ENCODE measurements around the gene LRBA. TPM values are rescaled to one million over a fixed set of nuclear protein-coding genes. Genes with fewer than 3 reads are reported as not detected.

LRBA gene
- polyA plus RNA-seq, 1 experiment, result 23.4 TPM

DNA sequence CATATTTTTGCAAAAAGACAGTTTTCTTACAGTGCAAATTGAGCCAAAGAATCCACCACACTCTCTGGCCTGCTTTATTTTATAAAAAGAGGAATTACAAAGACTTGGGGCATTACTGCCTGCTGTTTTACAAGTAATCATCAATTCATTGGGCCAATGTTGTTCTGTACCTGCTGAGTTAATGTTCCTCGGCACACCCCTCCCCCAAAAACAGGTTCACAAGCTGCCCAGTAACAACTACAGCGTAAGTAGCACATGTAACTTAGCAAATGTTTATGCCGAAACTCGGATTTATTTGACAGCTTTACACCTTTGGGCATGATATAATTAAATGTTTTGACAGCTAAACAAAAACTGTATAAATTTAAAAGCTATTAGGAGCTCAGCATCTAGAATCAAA lies 647.8 kb downstream of the LRBA start:
- TF ChIP-seq, protein P1, sequence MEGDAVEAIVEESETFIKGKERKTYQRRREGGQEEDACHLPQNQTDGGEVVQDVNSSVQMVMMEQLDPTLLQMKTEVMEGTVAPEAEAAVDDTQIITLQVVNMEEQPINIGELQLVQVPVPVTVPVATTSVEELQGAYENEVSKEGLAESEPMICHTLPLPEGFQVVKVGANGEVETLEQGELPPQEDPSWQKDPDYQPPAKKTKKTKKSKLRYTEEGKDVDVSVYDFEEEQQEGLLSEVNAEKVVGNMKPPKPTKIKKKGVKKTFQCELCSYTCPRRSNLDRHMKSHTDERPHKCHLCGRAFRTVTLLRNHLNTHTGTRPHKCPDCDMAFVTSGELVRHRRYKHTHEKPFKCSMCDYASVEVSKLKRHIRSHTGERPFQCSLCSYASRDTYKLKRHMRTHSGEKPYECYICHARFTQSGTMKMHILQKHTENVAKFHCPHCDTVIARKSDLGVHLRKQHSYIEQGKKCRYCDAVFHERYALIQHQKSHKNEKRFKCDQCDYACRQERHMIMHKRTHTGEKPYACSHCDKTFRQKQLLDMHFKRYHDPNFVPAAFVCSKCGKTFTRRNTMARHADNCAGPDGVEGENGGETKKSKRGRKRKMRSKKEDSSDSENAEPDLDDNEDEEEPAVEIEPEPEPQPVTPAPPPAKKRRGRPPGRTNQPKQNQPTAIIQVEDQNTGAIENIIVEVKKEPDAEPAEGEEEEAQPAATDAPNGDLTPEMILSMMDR (IDR thresholded peaks at IDR 0.05; ENCODE audit: low read depth, low read length), result no peak
- H3K9me3 ChIP-seq (ENCODE audit: control insufficient read depth, insufficient read depth, low read length), result no peaks in the 10 kb centered on the region
- H3K4me3 ChIP-seq (ENCODE audit: low read depth, low read length), result no peak overlapping the region
- no peak overlapping the region for H3K27ac ChIP-seq (ENCODE audit: low read depth, low read length)
- H3K27me3 ChIP-seq (ENCODE audit: control insufficient read depth, insufficient read depth, low read length), result no peaks in the 10 kb centered on the region
- ChIA-PET POLR2A (no interaction called here), CTCF (interaction anchor here (1.4 kb wide), 1 partner anchor 227 kb away, joined by 3 read pairs; no protein-coding TSS in a partner anchor)
- no peak for DNase-seq (ENCODE audit: low read depth, low spot score)

DNA sequence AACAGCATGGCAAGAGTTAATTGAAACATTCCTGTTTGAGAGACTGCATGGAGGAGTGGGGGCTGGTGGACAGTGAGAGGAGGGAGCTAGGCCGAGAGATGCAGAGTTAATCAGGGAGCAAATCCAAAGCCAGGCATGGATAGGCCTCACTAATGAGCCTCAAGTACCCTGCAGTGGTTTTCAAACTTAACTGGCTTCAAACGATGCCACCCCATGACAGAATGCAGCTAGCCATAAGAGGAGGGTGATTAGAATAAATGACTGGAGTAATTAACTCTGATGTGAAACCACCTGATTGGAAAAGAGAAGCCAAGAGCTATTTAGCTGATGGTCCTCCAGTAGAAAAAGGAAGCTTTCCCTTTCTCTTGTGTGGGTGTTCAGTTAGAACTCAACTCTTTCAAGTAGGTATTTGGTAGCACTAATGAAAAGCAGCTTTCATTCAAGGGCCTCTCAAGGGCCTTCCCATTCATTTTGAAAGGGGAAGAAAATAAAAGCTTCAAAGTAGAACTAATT lies 648.5 kb downstream of the LRBA start:
- ChIA-PET POLR2A (no interaction called here), CTCF (interaction anchor here (1.4 kb wide), 1 partner anchor 227 kb away, joined by 3 read pairs; no protein-coding TSS in a partner anchor)
- Histone ChIP-seq H3K27me3 (ENCODE audit: control insufficient read depth, insufficient read depth, low read length) (no peaks in the 10 kb centered on the region), H3K4me3 (ENCODE audit: low read depth, low read length) (no peak overlapping the region), H3K9me3 (ENCODE audit: control insufficient read depth, insufficient read depth, low read length) (no peaks in the 10 kb centered on the region), H3K27ac (ENCODE audit: low read depth, low read length) (no peak overlapping the region)
- TF ChIP-seq, protein P1 (IDR thresholded peaks at IDR 0.05; ENCODE audit: low read depth, low read length), result no peak
- DNase-seq (ENCODE audit: low read depth, low spot score), result no peak

DNA sequence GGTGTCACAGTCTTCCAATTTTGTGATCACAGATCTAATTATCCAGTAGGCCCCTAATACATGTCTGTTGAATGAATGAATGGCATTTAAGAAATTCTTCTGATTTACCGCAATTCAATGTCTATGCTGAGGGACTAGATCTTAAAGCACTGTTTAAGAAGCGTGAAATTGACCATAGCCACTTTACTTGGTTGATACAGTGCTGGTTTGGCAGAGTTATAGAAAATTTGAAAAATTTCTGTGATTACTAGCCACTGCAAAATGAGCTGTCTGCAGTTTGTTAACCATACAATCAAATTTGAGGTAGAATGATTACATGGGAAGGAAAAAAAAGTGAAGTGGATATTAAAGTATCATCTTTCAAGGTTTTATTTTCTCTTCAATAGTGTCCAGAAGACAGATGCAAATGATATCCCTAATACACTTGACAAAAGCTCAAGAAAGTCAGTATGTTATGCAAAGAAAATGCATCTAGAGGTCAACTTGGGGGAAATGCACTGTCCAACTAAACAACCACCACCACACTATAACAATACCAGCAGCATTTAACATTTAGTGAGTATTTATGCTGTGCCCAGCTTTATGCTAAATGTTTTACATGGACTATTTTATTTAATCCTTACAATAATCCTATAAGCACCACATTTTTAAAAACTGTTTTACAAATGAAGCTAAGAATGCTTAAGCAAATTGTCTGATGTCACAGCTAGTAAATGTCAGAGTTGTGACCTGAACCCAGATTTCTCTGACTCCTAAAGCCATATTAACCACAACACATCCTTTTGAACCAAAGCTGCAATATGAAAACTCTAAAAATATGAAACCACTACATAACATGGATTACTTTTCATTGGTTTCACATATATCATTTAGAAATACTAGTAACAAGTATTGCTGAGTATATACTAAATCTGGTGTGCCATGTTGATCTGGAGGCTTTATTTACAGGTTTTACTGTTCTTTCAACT lies 651.1 kb downstream of the LRBA start:
- Histone ChIP-seq H3K9me3 (ENCODE audit: control insufficient read depth, insufficient read depth, low read length) (no peaks in the 10 kb centered on the region), H3K4me3 (ENCODE audit: low read depth, low read length) (no peak overlapping the region), H3K27ac (ENCODE audit: low read depth, low read length) (no peak overlapping the region), H3K27me3 (ENCODE audit: control insufficient read depth, insufficient read depth, low read length) (no peaks in the 10 kb centered on the region)
- TF ChIP-seq, protein P1 (IDR thresholded peaks at IDR 0.05; ENCODE audit: low read depth, low read length), result no peak
- POLR2A ChIA-PET, result interaction anchor here (0.7 kb wide), 1 partner anchor 589 kb away, joined by 3 read pairs; no protein-coding TSS in a partner anchor
- CTCF ChIA-PET, result no interaction called here
- no peak for DNase-seq (ENCODE audit: low read depth, low spot score)

DNA sequence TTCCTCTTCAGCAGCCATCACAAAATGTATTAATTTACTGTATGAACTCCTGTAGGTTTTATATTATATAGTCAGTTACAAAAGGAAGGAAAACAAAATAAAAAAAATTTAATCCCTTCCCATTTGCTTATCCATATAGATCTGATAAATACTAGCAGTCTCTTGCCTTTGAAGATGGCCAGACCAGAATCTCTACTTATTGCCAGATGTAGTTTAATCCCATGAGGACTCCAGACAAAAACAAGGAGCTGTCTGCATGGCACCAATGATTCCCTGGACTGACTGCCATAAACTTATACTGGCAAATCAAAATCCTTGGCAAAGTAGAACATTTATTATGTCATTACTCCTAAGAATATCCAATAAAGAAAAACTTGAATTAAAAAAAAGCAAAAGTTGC lies 656.4 kb downstream of the LRBA start:
- no peaks in the 10 kb centered on the region for H3K9me3 ChIP-seq (ENCODE audit: control insufficient read depth, insufficient read depth, low read length)
- POLR2A ChIA-PET, result no interaction called here
- DNase-seq (ENCODE audit: low read depth, low spot score), result no peak
- no peak overlapping the region for H3K4me3 ChIP-seq (ENCODE audit: low read depth, low read length)
- CTCF ChIA-PET, result no interaction called here
- TF ChIP-seq, protein P1 (IDR thresholded peaks at IDR 0.05; ENCODE audit: low read depth, low read length), result no peak
- H3K27ac ChIP-seq (ENCODE audit: low read depth, low read length), result no peak overlapping the region
- H3K27me3 ChIP-seq (ENCODE audit: control insufficient read depth, insufficient read depth, low read length), result no peaks in the 10 kb centered on the region

DNA sequence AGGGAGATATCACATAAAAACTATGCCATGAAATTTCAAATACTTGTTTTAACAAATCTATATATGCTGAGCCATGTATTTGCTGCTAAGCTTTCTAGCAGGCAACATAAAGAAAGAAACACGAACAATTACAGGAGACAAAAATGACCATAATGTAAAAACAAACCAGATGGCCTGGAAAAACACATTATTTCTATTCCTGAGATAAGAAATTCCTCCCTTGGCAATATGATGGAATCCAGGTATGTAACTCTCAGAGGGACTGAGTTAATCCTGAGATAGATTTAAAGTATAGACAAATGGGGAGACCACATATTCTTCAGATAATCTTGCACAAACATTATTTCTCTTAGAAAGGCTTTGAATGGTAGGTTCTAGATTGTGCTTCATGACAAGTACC lies 657.3 kb downstream of the LRBA start:
- no peak overlapping the region for H3K27ac ChIP-seq (ENCODE audit: low read depth, low read length)
- TF ChIP-seq, protein P1 (IDR thresholded peaks at IDR 0.05; ENCODE audit: low read depth, low read length), result no peak
- no peaks in the 10 kb centered on the region for H3K27me3 ChIP-seq (ENCODE audit: control insufficient read depth, insufficient read depth, low read length)
- no peak overlapping the region for H3K4me3 ChIP-seq (ENCODE audit: low read depth, low read length)
- POLR2A ChIA-PET, result no interaction called here
- H3K9me3 ChIP-seq (ENCODE audit: control insufficient read depth, insufficient read depth, low read length), result no peaks in the 10 kb centered on the region
- CTCF ChIA-PET, result no interaction called here
- no peak for DNase-seq (ENCODE audit: low read depth, low spot score)

Data from AG04450 (cell line).